GM12892 (cell line): ENCODE data around the gene SLC18A2.

ENCODE experiments used
- DNase-seq: peaks from one replicate; pipeline ENCODE4 v3.0.0; 2011; ENCODE audit not compliant: insufficient read length
- FAIRE-seq: peaks from 2 replicates; lab custom pipeline; 2011; peaks lifted over from hg19 to GRCh38; lab: Jason Lieb, UNC
- POLR2A ChIP-seq: IDR thresholded peaks from 2 replicates; pipeline ENCODE4 v1.6.1; 2011; ENCODE audit warnings: low read depth, low read length, control low read depth
- POLR2AphosphoS5 ChIP-seq: IDR thresholded peaks from 2 replicates; pipeline ENCODE4 v1.6.1; 2011; ENCODE audit warnings: low read depth, low read length, control low read depth
- TAF1 ChIP-seq: IDR thresholded peaks from 2 replicates; pipeline ENCODE4 v1.6.1; 2011; ENCODE audit warnings: low read depth, mild to moderate bottlenecking, control low read depth, low read length, borderline replicate concordance

The SLC18A2 gene

GRCh38 chr10:117239721-117240620 lies 943 bp upstream of the SLC18A2 start:
- FAIRE-seq (no peak), DNase-seq (no peak)
- TF ChIP-seq POLR2AphosphoS5 (no peak), TAF1 (no peak), POLR2A (no peak)

GRCh38 chr10:117241541-117242462 lies 888 bp downstream of the SLC18A2 start:
- TF ChIP-seq TAF1 (no peak), POLR2A (no peak), POLR2AphosphoS5 (no peak)
- FAIRE-seq (no peak), DNase-seq (no peak)

- FAIRE-seq = no peak
- DNase-seq = no peak
- TF ChIP-seq POLR2A (no peak), POLR2AphosphoS5 (no peak), TAF1 (no peak)
Observed at GRCh38 chr10:117242463-117242832, 1.5 kb downstream of the SLC18A2 start.

- DNase-seq (no peak), FAIRE-seq (no peak)
- TF ChIP-seq POLR2A = no peak
- no peak for TF ChIP-seq POLR2AphosphoS5
- no peak for TF ChIP-seq TAF1
Observed at GRCh38 chr10:117246997-117247671, 6.2 kb downstream of the SLC18A2 start.

- TF ChIP-seq POLR2AphosphoS5 (no peak), TAF1 (no peak), POLR2A (no peak)
- DNase-seq = no peak
- FAIRE-seq = no peak
Observed at GRCh38 chr10:117248750-117249465, 8.0 kb downstream of the SLC18A2 start.

- FAIRE-seq (no peak), DNase-seq (no peak)
- TF ChIP-seq TAF1 (no peak), POLR2A (no peak), POLR2AphosphoS5 (no peak)
Observed at GRCh38 chr10:117249493-117250093, 8.7 kb downstream of the SLC18A2 start.

GRCh38 chr10:117250411-117250810 lies 9.5 kb downstream of the SLC18A2 start:
- DNase-seq (no peak), FAIRE-seq (no peak)
- no peak for TF ChIP-seq POLR2AphosphoS5
- TF ChIP-seq POLR2A = no peak
- TF ChIP-seq TAF1 = no peak

- no peak for FAIRE-seq
- no peak for TF ChIP-seq POLR2AphosphoS5
- no peak for TF ChIP-seq POLR2A
- TF ChIP-seq TAF1 = no peak
Observed at GRCh38 chr10:117253908-117254307, 13.0 kb downstream of the SLC18A2 start.

GRCh38 chr10:117254338-117254737 lies 13.4 kb downstream of the SLC18A2 start:
- FAIRE-seq (no peak), DNase-seq (no peak)
- TF ChIP-seq TAF1 (no peak), POLR2A (no peak), POLR2AphosphoS5 (no peak)

More at GRCh38 chr10:117253908-117254307, 13.0 kb downstream of the SLC18A2 start:
- no peak for DNase-seq

GRCh38 chr10:117254774-117255735 lies 14.1 kb downstream of the SLC18A2 start:
- FAIRE-seq (no peak), DNase-seq (no peak)
- TF ChIP-seq POLR2AphosphoS5 (no peak), POLR2A (no peak), TAF1 (no peak)
